NCI-H82 treated with DMSO at 0.1 percent for 48 hours (cell line): Measurements from ENCODE around the gene ZNF639.

Source experiments
- DNase-seq: peaks from one replicate; lab custom pipeline; 2025; ENCODE audit not compliant: unreplicated experiment; lab: John Stamatoyannopoulos, UW

ZNF639 gene

DNA sequence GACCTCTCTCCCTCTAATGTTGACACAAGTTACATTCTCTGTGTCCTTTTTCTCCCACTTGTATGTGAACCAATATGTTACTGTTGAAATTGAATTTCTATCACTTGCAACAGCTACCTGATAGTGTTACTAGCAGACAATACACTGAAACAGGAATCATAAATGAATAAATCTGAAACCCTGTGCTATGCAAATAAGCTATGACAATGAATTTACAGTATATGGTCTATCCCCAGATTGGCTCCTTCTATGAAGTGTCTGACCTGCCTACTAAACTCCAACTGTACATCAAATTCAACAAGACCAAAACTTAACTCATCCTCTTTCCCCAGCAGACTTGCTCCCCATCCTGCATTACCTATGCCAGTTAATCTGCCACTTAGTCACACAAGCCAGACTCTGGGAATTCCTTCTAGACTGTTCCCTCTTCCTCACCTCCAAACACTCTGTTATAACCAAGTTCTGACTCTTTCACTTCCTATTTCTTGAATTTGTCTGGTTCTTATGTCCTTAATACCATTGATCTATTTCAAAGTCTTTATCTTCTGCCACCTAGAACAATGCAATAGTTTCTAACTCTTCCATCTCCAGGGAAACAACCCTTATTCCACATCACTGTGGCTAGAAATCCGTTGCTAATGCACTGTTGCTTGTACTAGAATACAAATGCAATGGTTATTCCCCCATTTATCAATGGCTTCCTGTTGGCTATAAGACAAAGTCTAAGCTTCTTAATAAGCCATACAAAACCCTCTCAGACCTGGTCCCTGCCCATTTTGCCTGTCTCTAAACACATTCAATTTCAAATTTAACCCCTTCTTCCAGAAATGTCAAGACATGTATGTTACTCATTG, 13.4 kb upstream of the ZNF639 start:
- DNase-seq, result no peak

DNA sequence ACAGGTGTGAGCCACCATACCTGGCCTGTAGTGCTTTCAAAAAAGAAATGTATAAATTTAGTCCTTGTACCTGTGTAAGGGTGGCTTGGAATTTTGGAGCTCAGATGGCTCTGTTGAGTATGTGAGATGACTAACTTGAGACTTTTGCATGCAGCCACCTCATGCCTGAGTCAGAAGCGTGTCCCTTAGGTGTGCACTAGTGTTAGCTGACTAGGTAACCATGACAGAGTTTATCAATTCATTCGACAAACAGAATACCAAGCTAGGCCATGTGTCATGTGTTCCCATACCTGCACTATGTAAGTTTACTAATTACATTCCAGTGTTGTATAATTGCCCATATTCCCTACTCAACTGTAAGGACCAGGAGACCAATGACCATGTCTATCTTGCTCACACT, 4.0 kb upstream of the ZNF639 start:
- DNase-seq, result no peak

GRCh38 chr3:179321668-179322285, 1.1 kb upstream of the ZNF639 start:
- DNase-seq, result peak; percentile 73

- DNase-seq, result peak; percentile 56
These were observed 623 bp downstream of the ZNF639 start for GRCh38 chr3:179323197-179324110.

GRCh38 chr3:179324270-179324754, 1.5 kb downstream of the ZNF639 start:
- peak; percentile 64 for DNase-seq

DNA sequence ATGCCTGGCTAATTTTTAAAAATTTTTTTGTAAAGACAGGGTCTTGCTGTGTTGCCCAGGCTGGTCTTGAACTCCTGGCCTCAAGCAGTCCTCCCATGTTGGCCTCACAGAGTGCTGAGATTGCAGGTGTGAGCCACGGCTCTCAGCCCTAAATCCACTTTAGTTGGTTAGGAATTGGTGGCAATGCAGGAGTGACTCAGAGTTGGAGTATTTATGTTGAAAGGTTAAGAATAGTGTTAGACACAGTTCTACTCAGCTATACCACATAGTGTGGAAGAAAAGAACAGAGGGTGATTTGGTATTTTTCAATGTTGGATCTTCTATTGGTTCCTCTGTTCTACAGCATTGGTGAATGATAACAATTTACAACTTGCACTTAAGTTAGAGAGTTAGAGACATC, 7.6 kb downstream of the ZNF639 start:
- no peak for DNase-seq

DNA sequence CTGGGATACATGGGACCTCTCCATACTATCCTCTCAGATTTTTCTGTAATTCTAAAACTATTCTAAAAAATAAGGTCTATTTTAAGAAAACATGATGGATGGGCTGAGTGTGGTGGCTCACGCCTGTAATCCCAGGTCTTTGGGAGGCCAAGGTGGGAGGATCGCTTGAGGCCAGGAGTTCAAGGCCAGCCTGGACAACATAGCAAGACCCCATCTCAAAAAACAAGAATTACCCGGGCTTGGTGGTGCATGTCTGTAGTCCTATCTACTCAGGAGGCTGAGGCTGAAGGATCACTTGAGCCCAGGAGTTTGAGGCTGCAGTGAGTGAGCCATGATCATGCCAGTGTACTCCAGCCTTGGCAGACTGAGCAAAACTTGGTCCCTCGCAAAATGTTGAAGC, 9.4 kb downstream of the ZNF639 start:
- DNase-seq, result no peak

- no peak for DNase-seq
These were observed 10.3 kb downstream of the ZNF639 start for GRCh38 chr3:179333084-179333483.

DNA sequence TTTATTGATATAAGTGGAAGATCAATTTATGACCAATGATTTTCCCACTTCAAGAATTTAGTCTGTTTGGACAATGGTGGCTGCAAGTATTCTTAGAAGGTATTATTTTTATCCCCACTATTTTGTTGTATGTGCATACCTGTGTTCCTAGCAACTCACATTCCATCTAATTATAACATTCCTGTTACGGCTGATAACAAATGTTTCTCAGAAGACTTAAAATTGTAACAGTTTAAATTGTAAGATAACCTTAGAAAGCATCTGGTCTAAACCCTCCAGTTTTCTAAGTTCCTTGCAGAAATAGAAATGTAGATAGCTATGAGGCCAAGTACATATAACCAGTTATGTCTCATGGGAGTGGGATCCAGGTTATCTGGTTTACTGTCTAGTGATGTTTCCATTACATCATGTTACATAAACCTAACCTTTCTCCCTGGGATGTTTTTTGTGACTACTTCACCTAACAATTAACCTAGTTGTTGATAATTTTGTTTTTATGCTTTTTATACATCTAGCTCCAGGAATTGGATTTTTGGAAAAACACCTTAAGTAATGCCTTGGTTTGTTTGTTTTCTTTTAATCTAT, 13.6 kb downstream of the ZNF639 start:
- DNase-seq, result no peak

DNA sequence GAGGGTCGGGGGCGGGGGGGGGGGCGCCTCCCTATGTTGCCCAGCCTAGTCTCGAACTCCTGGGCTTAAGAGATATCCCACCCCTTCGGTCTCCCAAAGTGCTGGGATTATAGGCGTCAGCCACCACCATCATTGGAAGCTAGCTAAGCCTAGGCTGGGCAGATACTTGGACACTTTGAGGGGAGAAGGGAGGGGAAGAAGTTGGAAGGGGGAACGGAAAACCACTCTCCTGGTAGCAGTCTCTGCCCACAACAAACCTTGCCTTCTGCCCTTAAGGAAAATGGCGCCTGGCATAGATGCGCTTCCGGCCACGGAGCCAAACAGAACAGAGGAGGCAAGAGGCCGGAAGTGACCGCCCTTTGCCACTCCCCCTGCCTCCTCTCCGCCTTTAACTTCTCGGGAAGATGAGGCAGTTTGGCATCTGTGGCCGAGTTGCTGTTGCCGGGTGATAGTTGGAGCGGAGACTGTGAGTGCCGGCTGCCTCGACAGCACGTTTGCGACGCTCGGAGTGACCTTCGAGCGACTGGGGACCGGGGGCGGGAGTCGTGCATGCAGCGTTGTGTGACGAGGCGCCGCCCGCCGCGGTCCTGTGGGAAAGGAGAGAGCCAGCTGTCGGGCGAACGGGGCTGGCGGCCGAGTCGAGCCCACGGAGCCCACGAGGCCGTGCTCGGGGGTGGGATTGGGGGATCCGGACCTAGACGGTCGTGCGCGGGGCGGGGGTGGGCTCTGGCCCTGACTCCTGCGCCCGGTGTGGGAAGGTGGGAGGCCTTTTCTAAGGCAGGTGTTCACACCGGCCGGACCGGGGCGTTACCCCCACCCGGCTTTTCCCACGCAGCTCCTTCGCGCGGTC, 24.7 kb downstream of the ZNF639 start, which contains the start of gene MFN1:
Gene MFN1, plus strand, starts transcription at position 365 of the 850 bp plus-strand sequence. CDS start 1,143 bp downstream, outside the sequence.
- peak; percentile 97 for DNase-seq

DNA sequence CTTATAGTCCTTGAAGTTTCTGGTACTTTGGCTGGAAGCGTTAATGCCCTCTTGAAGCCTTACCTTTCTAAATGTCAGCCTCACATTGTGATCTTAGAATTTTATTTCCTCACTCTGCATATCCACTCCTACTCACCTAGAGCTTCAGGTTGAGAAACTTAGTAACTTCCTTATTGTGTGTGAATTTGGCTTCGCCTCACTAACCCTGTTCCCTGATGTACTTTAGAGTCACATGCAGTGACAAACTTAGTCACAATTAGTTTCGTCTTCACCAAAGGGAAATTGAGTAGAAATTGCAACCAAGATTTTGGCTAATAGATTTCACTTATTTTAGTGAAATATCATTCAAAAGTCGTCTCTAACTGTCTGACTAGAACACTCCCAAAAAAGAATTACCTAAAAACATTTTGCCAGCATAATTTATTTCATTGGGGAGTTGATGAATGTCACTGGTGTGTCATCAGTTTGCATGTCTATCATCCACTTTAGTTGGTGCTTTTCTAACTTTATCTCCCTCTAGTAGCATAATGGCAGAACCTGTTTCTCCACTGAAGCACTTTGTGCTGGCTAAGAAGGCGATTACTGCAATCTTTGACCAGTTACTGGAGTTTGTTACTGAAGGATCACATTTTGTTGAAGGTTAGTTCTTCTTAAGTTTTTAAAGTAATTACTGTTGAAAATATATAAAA, 25.6 kb downstream of the ZNF639 start:
- no peak for DNase-seq

GRCh38 chr3:179355996-179356395, 33.2 kb downstream of the ZNF639 start:
- DNase-seq, result no peak

GRCh38 chr3:179363332-179363731, 40.5 kb downstream of the ZNF639 start:
- no peak for DNase-seq

- DNase-seq, result no peak
These were observed 46.8 kb downstream of the ZNF639 start for GRCh38 chr3:179369621-179370020.

GRCh38 chr3:179373938-179374337, 51.1 kb downstream of the ZNF639 start:
- DNase-seq, result no peak

DNA sequence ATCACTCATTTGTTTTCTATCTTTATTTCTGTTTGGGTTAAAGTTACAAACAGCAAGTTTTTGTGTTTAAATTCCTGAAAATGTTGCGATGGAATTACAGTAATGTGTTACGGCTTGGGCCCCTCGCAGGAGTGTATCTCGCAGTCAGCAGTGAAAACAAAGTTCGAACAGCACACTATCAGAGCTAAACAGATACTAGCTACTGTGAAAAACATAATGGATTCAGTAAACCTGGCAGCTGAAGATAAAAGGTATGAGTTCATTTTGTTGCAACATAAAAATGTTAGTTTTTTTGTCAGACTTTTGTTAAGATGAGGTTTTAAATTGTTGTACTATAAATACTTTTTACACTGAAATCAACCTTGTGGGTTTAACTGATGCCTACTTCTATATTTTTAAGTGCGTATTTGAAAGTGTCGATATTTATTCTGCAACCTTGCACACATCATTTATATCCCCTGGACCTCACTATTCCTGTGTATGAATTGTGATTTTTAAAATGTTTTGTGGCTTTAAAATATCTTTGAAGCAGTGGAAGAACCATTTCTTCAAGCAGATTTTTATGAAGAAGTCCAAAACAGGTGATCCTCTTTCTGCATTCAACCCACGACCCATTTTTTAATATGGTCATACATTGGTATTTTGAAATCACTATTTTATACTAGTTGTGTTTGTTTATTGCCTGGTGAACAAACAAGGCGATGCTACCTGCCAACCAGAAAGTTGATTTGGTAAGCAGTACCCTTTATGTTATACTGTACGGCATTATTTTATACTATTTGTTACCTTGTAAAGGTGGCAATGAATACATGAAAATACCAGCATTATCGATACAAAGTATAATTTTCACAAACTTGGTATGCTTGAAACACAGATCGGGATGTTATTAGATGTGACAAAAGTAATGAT, 52.5 kb downstream of the ZNF639 start:
- no peak for DNase-seq

DNA sequence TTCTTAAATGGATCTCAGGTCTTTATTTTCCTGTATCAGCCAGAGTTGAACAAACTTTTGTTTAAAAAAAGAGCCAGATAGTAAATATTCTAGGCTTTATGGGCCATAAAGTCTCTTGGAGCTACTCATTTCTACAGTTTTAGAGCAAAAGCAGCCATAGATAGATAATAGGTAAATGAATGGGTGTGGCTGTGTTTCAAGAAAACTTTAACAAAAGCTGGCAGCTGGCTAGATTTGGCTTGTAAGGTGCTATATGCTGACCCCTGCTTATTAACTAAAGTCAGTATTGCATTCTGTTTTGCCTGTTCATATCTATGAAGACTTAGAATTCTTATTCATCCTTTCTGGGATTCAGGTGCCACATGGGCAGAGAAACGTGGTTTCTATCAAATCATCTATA, 53.6 kb downstream of the ZNF639 start:
- DNase-seq, result no peak
